GM12874 (cell line): ENCODE measurements around the gene MRPL37.

ENCODE experiments used
- CTCF ChIP-seq: IDR thresholded peaks from 2 replicates; pipeline ENCODE4 v1.5.1; 2011; ENCODE audit warnings: low read depth, mild to moderate bottlenecking, control low read depth, low read length, moderate library complexity; ENCODE audit not compliant: insufficient read depth

MRPL37 gene

GRCh38 chr1:54212872-54213271 lies 12.9 kb downstream of the MRPL37 start:
- TF ChIP-seq CTCF = no peak

- TF ChIP-seq CTCF = no peak
Measured at GRCh38 chr1:54215523-54215922, 15.6 kb downstream of the MRPL37 start.

GRCh38 chr1:54218883-54219687 lies 19.1 kb downstream of the MRPL37 start:
- no peak for TF ChIP-seq CTCF

GRCh38 chr1:54219688-54220003 lies 19.7 kb downstream of the MRPL37 start:
- TF ChIP-seq CTCF = no peak

- TF ChIP-seq CTCF = no peak
Measured at GRCh38 chr1:54220004-54220811, 20.2 kb downstream of the MRPL37 start.

- TF ChIP-seq CTCF = no peak
Measured at GRCh38 chr1:54221113-54221834, 21.3 kb downstream of the MRPL37 start.

- TF ChIP-seq CTCF = no peak
Measured at GRCh38 chr1:54221867-54222484, 22.0 kb downstream of the MRPL37 start.
